GM12874 (cell line): Measurements from ENCODE around the gene WASF3.

Source experiments
- CTCF ChIP-seq: IDR thresholded peaks from 2 replicates; pipeline ENCODE4 v1.5.1; 2011; ENCODE audit warnings: low read depth, mild to moderate bottlenecking, control low read depth, low read length, moderate library complexity; ENCODE audit not compliant: insufficient read depth

Gene WASF3

GRCh38 chr13:26575244-26575643 lies 17.8 kb downstream of the WASF3 start:
- TF ChIP-seq CTCF = no peak

GRCh38 chr13:26579580-26579979 lies 22.1 kb downstream of the WASF3 start:
- TF ChIP-seq CTCF = no peak

- TF ChIP-seq CTCF = no peak
Measured at GRCh38 chr13:26583662-26584061, 26.2 kb downstream of the WASF3 start.

GRCh38 chr13:26584713-26585112 lies 27.2 kb downstream of the WASF3 start:
- no peak for TF ChIP-seq CTCF

- TF ChIP-seq CTCF = no peak
Measured at GRCh38 chr13:26585136-26585535, 27.7 kb downstream of the WASF3 start.

GRCh38 chr13:26587251-26587650 lies 29.8 kb downstream of the WASF3 start:
- TF ChIP-seq CTCF = no peak

- no peak for TF ChIP-seq CTCF
Measured at GRCh38 chr13:26589226-26589625, 31.7 kb downstream of the WASF3 start.

- no peak for TF ChIP-seq CTCF
Measured at GRCh38 chr13:26589754-26590153, 32.3 kb downstream of the WASF3 start.
